Stimulated activated CD8-positive, alpha-beta memory T cell treated with anti-CD3 and anti-CD28 coated beads, Interleukin-2, amount 100 ng/mL, for 48 hours (primary cell): ENCODE measurements around the gene KIRREL3.

Source experiments
- DNase-seq, 2 donors: peaks; one replicate each; pipeline ENCODE4 v3.0.0-alpha.2; 2020; ENCODE audit warnings: low read depth in 2 of 2

KIRREL3 gene

GRCh38 chr11:126710804-126711399 is 289.7 kb downstream of the KIRREL3 start:
- DNase-seq, result no peak

GRCh38 chr11:126707498-126707897 is 293.1 kb downstream of the KIRREL3 start:
- DNase-seq, result no peak

GRCh38 chr11:126704096-126704495 is 296.5 kb downstream of the KIRREL3 start:
- DNase-seq, result no peak

GRCh38 chr11:126703662-126704061 is 296.9 kb downstream of the KIRREL3 start:
- DNase-seq, result no peak

- DNase-seq, result no peak
Measured at GRCh38 chr11:126702987-126703386, 297.6 kb downstream of the KIRREL3 start.

GRCh38 chr11:126702165-126702720 is 298.3 kb downstream of the KIRREL3 start:
- no peak for DNase-seq

GRCh38 chr11:126701520-126701897 is 299.1 kb downstream of the KIRREL3 start:
- DNase-seq, result no peak

GRCh38 chr11:126700768-126701519 is 299.6 kb downstream of the KIRREL3 start:
- no peak for DNase-seq

GRCh38 chr11:126698576-126698975 is 302.0 kb downstream of the KIRREL3 start:
- DNase-seq, result no peak

- no peak for DNase-seq
Measured at GRCh38 chr11:126697936-126698335, 302.6 kb downstream of the KIRREL3 start.

- no peak for DNase-seq
Measured at GRCh38 chr11:126696982-126697381, 303.6 kb downstream of the KIRREL3 start.

GRCh38 chr11:126695293-126695692 is 305.3 kb downstream of the KIRREL3 start:
- no peak for DNase-seq

GRCh38 chr11:126694065-126694625 is 306.4 kb downstream of the KIRREL3 start:
- no peak for DNase-seq

GRCh38 chr11:126687477-126687876 is 313.1 kb downstream of the KIRREL3 start:
- no peak for DNase-seq

- DNase-seq, result no peak
Measured at GRCh38 chr11:126686938-126687337, 313.6 kb downstream of the KIRREL3 start.

- DNase-seq, result no peak
Measured at GRCh38 chr11:126683766-126684728, 316.5 kb downstream of the KIRREL3 start.

- no peak for DNase-seq
Measured at GRCh38 chr11:126682590-126682989, 318.0 kb downstream of the KIRREL3 start.

- no peak for DNase-seq
Measured at GRCh38 chr11:126680700-126681099, 319.9 kb downstream of the KIRREL3 start.

GRCh38 chr11:126680131-126680530 is 320.4 kb downstream of the KIRREL3 start:
- DNase-seq, result no peak

- DNase-seq, result no peak
Measured at GRCh38 chr11:126679033-126679432, 321.5 kb downstream of the KIRREL3 start.

- no peak for DNase-seq
Measured at GRCh38 chr11:126676536-126676935, 324.0 kb downstream of the KIRREL3 start.

GRCh38 chr11:126673319-126673718 is 327.3 kb downstream of the KIRREL3 start:
- DNase-seq, result no peak
